ENCODE results near the gene ZNF185.

DNA sequence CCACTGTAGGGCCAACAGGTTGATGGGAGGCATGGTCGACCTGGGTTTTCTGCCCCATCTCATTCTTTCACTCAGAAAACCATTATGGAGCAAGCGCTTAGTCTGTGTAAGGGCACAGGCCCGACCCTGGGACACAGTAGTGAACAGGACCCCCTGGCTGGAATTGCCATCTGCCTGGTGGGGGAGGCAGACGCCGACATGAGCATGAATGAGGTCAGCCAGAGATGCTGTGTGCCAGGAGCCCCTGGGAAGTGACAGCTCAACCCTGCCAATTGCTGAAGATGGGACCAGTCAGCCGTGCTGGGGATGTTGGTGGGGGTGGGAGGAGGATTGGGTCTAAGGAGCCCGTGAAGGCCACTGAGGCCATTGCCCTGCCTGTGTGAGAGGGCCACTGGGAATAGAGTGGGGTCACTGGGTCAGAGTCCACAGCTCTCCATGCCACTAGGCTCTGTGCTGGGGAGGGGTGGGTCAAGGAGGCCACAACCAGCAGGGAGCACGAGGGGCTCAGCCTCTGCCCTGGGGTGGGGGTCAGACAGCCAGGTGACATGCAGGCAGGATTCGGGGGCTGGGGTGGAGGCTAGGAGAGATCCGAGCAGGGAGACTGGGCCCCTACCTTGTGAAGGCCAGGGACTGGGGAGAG, 31.0 kb downstream of the ZNF185 start:
- TF ChIP-seq CTCF (IDR thresholded peaks at IDR 0.05) (no peak), POLR2A (IDR thresholded peaks at IDR 0.05) (no peak)
